Measurements from ENCODE around the gene LCN12.

DNA sequence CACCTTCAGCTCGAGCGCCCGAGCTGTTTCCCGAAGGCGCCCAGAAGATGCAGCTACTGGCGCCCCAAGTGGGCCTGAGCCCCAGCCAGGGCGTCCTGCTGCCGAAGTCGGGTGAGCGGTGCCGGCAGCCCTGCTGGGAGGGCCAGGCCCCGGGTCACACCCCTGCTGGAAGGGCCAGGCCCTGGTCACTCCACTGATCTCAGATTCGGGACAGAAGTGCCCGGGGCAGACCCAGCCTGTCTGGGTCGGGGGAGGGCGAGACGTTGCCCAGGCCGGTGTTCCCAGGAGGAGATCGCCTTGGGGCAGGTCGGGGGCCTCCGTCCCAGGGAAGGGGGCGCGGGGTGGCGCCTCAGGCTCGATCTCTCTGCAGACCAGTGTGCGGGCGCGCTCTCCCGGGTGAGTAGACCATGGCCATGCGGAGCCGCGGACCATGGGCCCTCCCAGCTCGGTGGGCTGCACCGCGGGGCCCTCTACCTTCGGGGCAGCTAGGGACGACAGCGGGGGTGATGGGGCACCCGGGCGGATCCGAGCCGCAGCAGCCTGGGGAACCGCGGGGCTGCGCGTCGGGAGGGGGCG, 33.0 kb downstream of the LCN12 start:
- TF ChIP-seq, protein P1, sequence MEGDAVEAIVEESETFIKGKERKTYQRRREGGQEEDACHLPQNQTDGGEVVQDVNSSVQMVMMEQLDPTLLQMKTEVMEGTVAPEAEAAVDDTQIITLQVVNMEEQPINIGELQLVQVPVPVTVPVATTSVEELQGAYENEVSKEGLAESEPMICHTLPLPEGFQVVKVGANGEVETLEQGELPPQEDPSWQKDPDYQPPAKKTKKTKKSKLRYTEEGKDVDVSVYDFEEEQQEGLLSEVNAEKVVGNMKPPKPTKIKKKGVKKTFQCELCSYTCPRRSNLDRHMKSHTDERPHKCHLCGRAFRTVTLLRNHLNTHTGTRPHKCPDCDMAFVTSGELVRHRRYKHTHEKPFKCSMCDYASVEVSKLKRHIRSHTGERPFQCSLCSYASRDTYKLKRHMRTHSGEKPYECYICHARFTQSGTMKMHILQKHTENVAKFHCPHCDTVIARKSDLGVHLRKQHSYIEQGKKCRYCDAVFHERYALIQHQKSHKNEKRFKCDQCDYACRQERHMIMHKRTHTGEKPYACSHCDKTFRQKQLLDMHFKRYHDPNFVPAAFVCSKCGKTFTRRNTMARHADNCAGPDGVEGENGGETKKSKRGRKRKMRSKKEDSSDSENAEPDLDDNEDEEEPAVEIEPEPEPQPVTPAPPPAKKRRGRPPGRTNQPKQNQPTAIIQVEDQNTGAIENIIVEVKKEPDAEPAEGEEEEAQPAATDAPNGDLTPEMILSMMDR (conservative IDR thresholded peaks at IDR 0.05; ENCODE audit: low read depth, low read length): no peak
- TF ChIP-seq EZH2 (IDR thresholded peaks at IDR 0.05; ENCODE audit: borderline replicate concordance, low read depth, low read length, poor library complexity, severe bottlenecking): no peak

Data from A673 (cell line).